ENCODE measurements around the gene UFD1. TPM values are rescaled to one million over a fixed set of nuclear protein-coding genes. Genes with fewer than 3 reads are reported as not detected.

UFD1 gene
- total and polyA plus RNA-seq, 8 donors, result 3.8 to 86.6 (median 51.3) TPM

DNA sequence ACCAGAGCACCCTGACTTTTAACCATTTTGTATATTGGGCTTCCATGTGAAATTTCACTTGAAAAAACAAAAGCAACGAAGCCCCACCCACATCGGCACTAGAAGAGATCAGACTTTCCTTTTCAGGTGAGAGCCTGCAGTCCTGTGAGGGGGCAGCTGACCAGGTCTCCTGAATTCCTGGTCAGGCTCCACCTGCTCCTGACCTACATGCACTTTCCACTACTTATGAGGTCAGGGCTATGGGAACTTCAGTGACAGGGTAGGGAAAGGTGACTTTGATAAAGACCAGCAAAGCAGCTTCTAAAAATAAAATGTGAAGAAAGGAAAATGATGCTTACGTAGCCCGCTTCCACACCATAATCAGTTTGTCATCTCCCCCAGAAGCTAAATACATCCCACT lies 72.1 kb downstream of the UFD1 start:
- no peak for TF ChIP-seq POLR2A (IDR thresholded peaks at IDR 0.05)
- no peak for TF ChIP-seq CTCF (IDR thresholded peaks at IDR 0.05)
- TF ChIP-seq POLR2AphosphoS5 (IDR thresholded peaks at IDR 0.05), result no peak
- TF ChIP-seq EP300 (IDR thresholded peaks at IDR 0.05), result no peak
- H3K4me3 ChIP-seq, result no peak overlapping the region
- H3K4me1 ChIP-seq, result peaks cover 0 to 17% (median 8%) of the 10 kb centered on the region in 4 donors
- H3K36me3 ChIP-seq, result peaks cover 39 to 74% (median 72%) of the 10 kb centered on the region in 4 donors
- DNase-seq, result no peak
- intact Hi-C loops (cut with DNase I; ENCODE audit: low total_unique reads), result no loop called here
- no peaks in the 10 kb centered on the region for H3K27me3 ChIP-seq
- 83 to 94% (median 89%) methylated on average over 4 of the region's 4 CpGs for WGBS, 5 donors
- H3K9me3 ChIP-seq, result no peaks in the 10 kb centered on the region
- H3K27ac ChIP-seq, result no peak overlapping the region

GRCh38 chr22:19406281-19406811 lies 72.6 kb downstream of the UFD1 start:
- TF ChIP-seq POLR2AphosphoS5 (IDR thresholded peaks at IDR 0.05) (no peak), CTCF (IDR thresholded peaks at IDR 0.05) (no peak), EP300 (IDR thresholded peaks at IDR 0.05) (no peak), POLR2A (IDR thresholded peaks at IDR 0.05) (no peak)
- no peak for DNase-seq
- no peaks in the 10 kb centered on the region for H3K27me3 ChIP-seq
- H3K4me3 ChIP-seq, result no peak overlapping the region
- H3K27ac ChIP-seq, result no peak overlapping the region
- H3K4me1 ChIP-seq, result peaks cover 0 to 17% (median 6%) of the 10 kb centered on the region in 4 donors
- 73 to 88% (median 86%) methylated on average over 3 of the region's 3 CpGs for WGBS, 5 donors
- peaks cover 39 to 77% (median 75%) of the 10 kb centered on the region in 4 donors for H3K36me3 ChIP-seq
- H3K9me3 ChIP-seq, result no peaks in the 10 kb centered on the region
- intact Hi-C loops (cut with DNase I; ENCODE audit: low total_unique reads), result no loop called here

GRCh38 chr22:19405652-19406051 lies 73.3 kb downstream of the UFD1 start:
- H3K27me3 ChIP-seq, result no peaks in the 10 kb centered on the region
- TF ChIP-seq POLR2AphosphoS5 (IDR thresholded peaks at IDR 0.05) (no peak), CTCF (IDR thresholded peaks at IDR 0.05) (no peak), EP300 (IDR thresholded peaks at IDR 0.05) (no peak), POLR2A (IDR thresholded peaks at IDR 0.05) (no peak)
- no peak for DNase-seq
- no peak overlapping the region for H3K27ac ChIP-seq
- peaks cover 0 to 17% (median 6%) of the 10 kb centered on the region in 4 donors for H3K4me1 ChIP-seq
- no peaks in the 10 kb centered on the region for H3K9me3 ChIP-seq
- WGBS, 5 donors, result 72 to 88% (median 82%) methylated on average over 8 of the region's 8 CpGs
- intact Hi-C loops (cut with DNase I; ENCODE audit: low total_unique reads), result no loop called here
- peaks cover 40 to 81% (median 77%) of the 10 kb centered on the region in 4 donors for H3K36me3 ChIP-seq
- no peak overlapping the region for H3K4me3 ChIP-seq

DNA sequence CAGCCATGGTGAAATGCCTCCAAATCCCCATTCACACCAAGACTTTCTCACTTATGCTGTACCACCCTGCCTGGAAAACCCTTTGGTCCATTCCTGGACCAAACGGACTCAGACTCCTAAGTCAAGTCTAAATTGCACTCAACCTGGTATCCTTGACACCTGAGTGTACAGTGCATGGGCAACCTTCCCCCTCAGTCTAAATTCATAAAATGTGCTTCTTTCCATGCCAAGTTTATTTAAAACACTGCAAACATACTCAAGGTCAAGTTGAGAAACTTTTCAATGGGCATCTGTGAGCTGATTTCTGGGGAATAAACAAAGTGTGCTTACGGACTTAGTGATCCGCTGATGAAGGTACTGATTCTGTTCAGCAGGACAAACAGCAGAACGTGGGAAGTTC lies 73.9 kb downstream of the UFD1 start:
- H3K36me3 ChIP-seq, result peaks cover 41 to 81% (median 77%) of the 10 kb centered on the region in 4 donors

More for the DNA sequence above, 73.9 kb downstream of the UFD1 start:
- no peak for DNase-seq
- WGBS, 5 donors, result 67 to 81% (median 75%) methylated on average over 4 of the region's 4 CpGs
- Histone ChIP-seq H3K9me3 (no peaks in the 10 kb centered on the region), H3K27ac (no peak overlapping the region), H3K27me3 (no peaks in the 10 kb centered on the region), H3K4me3 (no peak overlapping the region), H3K4me1 (peaks cover 0 to 17% (median 6%) of the 10 kb centered on the region in 4 donors)
- intact Hi-C loops (cut with DNase I; ENCODE audit: low total_unique reads), result no loop called here
- TF ChIP-seq EP300 (IDR thresholded peaks at IDR 0.05), result no peak
- TF ChIP-seq CTCF (IDR thresholded peaks at IDR 0.05), result no peak
- TF ChIP-seq POLR2AphosphoS5 (IDR thresholded peaks at IDR 0.05), result no peak
- TF ChIP-seq POLR2A (IDR thresholded peaks at IDR 0.05), result no peak
